ENCODE measurements around the gene PUM1.

DNA sequence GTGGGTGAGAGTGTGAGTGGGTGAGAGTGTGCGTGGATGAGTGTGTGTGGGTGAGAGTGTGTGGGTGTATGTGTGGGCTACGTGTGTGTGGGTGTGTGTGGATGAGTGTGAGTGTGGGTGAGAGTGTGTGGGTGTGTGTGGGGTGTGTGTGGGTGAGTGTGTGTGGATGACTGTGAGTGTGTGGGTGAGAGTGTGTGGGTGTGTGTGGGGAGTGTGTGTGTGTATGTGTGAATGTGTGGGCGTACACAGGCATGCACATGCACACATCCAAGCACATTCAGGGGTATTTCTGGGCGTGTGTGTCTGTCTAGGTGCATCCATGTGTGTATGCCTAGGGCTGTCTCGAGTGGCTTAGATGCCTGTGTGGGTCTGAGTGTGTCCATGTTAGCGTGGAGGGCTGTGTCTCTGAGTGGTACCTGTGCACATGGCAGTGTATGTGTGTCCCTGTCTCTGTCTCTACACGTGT is 171.0 kb downstream of the PUM1 start:
- no peak for TF ChIP-seq SIN3A (IDR thresholded peaks at IDR 0.05; ENCODE audit: borderline replicate concordance, insufficient read depth, low read depth, low read length)
- no peak for TF ChIP-seq CTCF (IDR thresholded peaks at IDR 0.05)
- TF ChIP-seq TCF7L2 (IDR thresholded peaks at IDR 0.05; ENCODE audit: low read depth, low read length), result no peak

Measured in Panc1 (cell line).